Activated CD8-positive, alpha-beta memory T cell treated with anti-CD3 and anti-CD28 coated beads for 4 hours (primary cell): Measurements from ENCODE around the gene HMGB2.

ENCODE experiments used
- DNase-seq, 2 donors: peaks; one replicate each; pipeline ENCODE4 v3.0.0-alpha.2; 2020; ENCODE audit warnings: low read depth in 2 of 2

HMGB2 gene

DNA sequence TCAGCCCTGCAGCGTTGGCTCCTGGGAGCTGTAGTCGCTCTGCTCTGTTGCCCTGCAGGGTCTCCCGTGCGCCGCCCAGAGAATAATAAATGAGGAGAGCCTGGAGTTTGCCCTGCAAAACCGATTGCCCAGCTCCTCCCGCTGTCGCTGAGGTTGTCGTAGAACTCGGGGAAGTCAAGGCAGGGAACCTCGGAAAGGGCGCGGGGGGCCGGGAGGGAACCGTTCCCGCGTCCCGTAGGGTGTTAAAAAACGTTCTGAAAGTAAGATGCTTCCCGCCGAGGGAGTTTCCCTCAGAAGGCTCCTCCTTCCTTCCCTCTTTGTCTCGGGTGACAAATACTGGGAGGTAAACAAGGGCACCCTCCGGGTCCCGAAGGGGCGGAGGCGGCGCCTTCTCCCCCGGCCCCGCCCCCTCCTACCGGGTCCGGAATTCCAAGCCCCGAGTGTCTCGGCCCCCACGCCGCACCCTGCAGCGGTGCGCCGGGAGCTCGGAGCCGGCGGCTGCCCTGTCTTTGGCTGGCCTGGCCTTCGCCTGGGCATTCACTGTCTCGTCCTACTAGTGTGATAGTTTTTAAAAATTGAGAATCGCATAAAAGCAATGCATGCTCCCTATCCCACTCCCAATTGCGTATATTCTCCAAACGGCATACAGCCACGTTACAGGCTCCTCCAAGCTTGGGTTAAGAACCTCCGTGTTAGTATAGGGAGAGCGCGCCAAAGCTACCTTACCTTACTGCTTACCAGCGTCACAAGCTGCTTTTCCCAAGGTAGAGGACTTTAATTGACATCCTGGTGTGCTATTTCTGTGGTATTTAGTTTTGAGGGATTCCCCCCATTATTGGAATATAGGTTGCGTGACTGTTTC lies 964 bp upstream of the HMGB2 start:
- no peak for DNase-seq

DNA sequence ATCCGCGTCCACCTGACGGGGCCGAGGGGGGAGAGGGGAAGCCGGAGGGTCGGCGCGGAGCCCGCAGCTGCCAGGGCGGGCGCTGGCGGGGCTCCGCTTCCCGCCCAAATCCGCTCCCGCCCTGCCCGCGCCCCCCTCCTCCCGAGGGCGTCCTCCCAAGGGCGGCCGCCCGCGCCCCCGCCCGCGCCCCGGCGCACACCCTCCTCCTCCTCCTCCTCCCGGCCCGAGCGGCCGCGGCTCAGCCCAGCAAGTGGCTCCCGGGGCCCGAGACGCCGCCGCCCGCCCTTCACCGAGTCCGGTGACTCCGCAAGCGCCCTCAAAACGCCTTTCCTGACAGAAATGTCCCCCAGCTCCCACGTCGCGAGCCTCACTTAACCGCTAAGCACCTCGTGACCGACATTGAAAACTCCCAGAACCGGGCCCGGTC lies 487 bp downstream of the HMGB2 start:
- peak in 1 of 2 donors; percentile 7 for DNase-seq

DNA sequence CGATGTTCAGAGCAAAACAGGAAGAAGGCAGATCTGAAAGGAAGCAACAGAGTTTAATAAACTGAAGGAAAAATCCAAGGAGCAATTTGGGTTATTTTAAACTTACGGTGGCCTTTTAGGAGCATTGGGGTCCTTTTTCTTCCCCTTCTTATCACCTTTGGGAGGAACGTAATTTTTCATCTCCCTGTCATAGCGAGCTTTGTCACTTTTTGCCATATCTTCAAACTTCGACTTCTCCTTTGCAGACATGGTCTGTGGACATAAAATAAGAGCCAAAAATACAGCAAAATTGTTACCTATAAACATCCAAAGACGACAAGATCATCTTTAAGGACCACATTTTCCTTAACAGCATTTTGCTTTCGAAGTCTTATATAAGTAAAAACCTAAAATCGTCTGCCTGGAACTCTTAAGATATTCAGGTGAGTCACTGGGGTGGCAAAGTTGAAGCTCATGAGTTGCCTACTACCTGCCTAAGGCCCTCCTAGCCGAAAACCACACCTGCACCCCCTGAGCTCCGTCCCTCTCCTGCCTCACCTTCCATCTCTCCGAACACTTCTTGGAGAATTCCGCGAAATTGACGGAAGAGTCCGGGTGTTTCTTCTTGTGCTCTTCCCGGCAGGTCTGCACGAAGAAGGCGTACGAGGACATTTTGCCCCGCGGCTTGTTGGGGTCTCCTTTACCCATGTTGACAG lies 1.0 kb downstream of the HMGB2 start:
- no peak for DNase-seq

DNA sequence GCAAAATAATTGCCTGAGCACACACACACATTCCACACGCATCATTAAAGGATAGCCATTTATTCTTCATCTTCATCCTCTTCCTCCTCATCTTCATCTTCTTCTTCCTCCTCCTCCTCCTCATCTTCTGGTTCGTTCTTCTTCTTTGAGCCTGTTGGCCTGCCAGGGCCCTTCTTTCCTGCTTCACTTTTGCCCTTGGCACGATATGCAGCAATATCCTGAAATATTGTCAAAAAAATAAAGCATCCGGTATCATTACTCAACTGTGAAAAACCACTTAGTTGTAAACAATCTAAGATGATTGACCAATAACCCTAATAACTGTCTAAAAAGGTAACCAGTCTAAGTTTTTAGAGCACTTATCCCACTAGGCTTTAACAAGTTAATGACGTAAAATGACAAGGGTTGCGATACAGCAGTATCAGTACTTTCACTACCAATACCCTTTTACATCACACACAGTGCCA lies 2.1 kb downstream of the HMGB2 start:
- no peak for DNase-seq

DNA sequence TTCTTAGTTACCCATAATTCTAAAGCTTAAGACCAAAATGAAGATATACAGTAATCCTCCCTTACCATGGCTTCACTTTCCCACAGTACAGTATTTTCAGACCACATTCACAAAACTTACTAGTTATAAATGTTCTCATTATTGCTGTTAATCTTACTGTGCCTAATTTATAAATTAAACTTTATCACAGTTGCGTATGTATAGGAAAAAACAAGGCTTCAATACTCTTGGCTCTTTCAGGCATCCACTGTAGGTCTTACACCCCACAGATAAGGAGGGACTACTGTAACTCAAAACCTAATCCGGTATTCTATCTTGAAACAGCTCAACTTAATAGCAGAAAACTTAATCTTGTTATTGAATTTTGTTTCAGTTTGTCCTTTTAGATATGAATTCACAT lies 3.6 kb downstream of the HMGB2 start:
- no peak for DNase-seq

DNA sequence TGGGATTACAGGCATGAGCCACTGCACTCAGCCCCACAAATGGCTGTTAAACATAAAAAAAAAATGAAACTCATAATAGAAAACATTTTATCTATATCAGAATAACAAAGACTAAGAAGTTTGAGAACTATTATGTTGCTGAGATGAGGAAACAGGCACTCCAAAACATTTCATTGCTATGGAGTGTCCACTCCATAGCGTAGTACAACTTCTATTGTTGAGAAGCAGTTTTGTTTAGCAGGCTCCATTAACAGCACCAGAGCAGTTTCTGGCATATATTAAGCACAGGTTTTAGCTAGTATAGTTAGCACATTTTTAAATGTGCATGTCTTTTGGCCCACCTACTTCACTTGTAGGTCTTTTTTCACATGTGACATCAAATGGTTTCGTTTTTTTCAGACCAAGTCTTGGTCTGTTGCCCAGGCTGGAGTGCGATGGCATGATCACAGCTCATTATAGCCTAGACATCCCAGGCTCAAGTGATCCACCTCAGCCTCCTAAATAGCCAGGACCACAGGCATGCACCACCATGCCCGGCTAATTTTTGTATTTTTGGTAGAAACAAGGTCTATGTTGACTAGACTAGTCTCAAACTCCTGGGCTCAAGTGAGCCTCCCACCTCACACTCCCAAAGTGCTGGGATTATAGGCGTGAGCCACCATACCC lies 5.8 kb downstream of the HMGB2 start:
- no peak for DNase-seq

DNA sequence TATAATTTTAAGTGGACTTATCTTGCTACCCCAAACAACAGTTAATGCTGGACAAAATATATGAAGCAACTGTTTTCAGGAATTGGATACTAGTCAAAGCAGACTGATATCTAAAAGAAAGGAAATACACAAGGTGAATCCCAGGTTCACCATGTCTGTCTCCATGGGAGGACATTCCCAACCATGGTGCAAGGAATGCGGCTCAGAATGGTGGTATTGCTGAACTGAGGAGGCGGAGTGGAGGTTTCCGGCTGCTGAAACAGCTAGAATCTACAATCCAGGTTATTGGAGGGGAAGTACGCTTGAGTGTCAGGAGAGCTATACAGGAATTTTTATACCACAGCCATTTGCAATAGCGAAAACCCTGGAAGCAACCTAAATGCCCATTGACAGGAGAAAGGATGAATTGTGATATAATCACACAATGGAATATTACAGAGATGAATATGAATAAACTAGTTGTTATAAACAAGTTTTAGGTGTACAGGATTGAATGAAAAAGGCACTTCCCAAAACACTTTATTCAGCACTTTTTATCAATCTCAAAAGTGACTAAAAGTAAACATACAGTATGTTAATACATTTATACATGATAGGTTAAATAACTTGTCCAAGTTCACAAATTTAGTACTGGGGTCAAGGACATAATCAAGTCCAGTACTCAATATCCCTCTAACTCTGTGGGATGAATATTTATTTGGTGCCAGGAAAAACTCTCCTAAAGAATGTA lies 9.0 kb downstream of the HMGB2 start:
- no peak for DNase-seq

DNA sequence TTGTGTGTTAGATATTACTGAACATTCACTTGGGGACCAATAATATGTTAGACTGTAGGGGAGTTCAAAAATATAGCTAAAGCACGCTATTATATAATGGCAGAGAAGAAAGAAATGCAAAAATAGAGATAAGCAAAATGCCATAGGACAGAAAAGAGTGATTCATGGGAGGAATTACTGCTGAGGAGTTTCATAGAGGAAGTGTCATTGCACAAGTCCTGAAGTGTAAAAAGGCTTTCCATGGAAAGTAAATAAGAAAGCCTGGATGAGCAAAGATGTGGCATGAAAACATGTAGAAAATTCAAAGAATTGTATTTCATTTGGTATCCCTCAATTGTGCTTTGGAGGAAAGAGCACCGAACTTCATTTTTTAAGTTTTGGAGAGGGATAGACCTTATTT lies 14.5 kb downstream of the HMGB2 start:
- no peak for DNase-seq

DNA sequence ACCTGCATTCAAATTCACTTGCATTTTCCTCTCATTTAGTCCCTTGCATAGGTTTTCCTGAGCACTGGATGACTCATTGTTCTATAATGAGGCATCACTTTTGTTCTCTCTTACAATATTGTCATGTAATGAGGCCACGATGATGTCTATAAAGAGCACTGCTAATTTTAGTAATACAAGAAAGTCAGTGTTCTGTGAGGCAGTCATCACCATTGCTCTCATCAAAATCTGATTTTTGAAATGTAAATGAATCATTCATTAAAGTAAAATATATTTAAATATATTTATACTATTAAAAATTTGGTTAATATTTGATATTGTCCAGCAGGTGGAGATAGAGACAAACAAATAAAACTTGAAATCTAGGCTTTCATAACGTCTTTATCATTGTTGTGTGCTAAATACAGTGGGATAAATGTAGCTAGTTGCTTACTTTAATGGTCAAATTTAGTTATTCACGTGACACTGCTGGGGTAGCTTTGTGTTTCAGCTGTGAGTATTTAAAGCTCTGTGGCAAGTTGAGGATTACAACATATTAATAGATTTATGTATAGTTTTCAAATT lies 15.4 kb downstream of the HMGB2 start:
- no peak for DNase-seq

DNA sequence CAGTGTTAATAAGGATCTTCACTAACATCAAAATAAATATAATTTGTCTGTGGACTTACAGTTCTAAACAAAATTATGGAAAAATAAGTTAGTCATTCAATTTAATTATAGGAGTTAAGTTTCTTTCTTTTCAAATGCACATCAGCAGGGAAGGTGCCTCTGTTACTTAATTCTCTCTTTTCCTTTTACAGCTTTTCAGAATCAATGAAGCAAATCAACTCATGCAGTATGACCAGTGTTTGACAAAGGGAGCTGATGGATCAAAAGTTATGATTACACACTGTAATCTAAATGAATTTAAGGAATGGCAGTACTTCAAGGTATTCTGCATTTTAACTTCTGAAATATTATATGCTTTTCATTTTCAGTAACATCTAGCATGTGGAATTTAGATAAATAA lies 15.9 kb downstream of the HMGB2 start:
- no peak for DNase-seq

DNA sequence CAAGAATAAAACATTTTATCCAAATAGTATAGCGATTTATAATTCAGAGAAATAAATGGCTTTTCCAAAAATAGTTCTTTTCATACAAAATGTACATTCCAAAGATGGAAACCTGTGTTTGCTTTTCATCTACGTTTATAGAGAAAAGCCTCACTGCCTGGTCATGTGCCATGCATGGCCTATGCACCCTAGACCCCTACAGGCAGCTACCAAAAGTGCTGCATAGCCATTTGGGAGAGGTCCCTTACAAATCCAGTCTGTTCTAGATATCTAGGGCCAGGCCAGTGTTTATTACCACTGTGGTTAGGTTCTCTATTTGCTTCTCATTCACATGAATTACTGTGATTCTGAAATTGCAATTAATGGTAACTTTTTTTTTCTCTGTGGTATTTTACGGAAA lies 17.2 kb downstream of the HMGB2 start:
- DNase-seq, result no peak

DNA sequence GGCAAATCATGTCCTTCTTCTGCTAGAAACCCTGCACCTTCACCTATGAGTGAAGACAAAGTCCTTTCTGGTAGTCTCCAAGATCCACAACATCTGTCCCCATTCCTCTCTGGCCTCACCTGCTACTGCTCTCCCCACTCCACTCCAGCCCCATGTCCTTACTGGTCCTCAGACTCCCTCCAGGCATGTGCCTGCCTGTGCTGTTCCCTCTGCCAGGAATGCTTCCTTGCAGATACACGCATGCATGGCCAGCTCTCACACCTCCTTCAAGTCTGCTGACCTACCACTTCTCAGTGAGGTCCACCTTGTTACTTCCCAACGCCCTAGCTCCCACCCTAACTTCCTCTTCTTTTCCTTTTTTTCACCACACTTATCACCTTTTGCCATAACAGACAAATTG lies 18.1 kb downstream of the HMGB2 start:
- no peak for DNase-seq

DNA sequence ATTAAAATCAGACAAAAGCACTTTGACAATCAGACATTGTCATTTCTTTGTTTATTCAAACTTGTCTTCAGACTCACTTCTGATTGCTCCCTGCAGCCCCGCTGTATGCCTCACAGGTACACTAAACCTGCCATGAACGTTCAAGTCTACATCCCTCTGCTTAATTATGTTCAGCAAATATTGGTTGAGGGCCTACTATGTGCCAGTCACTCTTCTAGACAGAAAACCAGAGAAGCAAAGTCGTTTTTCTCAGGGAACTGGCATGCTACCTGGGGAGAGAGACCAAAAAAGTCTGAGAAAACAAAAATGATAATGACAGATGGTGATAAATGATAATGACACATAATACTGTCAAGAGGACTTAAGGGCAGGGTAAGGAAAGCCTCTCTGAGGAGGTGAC lies 19.4 kb downstream of the HMGB2 start:
- no peak for DNase-seq

DNA sequence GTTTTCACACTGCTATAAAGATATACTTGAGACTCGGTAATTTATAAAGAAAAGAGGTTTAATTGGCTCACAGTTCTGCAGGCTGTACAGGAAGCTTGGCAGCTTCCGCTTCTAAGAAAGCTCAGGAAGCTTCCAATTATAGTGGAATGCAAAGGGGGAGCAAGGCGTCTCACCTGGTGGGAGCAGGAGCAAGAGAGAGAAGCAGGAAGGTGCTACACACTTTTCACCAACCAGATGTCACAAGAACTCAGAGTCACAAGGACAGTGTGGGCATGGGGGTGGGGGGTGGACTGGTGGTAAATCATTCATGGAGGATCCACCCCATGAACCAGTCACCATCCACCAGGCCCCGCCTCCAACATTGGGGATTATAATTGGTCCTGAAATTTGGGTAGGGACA lies 22.8 kb downstream of the HMGB2 start:
- DNase-seq, result no peak

DNA sequence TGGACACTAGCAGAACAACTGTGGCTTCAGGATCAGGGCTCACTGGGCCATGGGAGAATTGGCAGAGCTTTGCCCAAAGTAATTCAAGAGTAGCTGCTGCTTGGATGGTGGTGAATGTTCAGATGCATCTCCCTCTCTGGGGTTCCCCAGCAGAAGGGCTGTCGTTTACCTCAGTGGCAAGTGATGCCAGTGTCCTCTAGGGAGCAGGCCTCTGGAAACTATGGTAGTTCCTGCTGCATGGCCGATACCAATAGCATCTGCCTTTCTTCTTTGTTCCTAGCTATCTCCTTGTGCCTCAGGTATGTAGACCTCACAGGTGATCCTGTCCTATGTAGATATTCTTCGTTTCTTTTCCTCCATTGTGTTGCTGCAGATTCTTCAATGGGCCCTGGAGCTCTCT lies 26.4 kb downstream of the HMGB2 start:
- no peak for DNase-seq

DNA sequence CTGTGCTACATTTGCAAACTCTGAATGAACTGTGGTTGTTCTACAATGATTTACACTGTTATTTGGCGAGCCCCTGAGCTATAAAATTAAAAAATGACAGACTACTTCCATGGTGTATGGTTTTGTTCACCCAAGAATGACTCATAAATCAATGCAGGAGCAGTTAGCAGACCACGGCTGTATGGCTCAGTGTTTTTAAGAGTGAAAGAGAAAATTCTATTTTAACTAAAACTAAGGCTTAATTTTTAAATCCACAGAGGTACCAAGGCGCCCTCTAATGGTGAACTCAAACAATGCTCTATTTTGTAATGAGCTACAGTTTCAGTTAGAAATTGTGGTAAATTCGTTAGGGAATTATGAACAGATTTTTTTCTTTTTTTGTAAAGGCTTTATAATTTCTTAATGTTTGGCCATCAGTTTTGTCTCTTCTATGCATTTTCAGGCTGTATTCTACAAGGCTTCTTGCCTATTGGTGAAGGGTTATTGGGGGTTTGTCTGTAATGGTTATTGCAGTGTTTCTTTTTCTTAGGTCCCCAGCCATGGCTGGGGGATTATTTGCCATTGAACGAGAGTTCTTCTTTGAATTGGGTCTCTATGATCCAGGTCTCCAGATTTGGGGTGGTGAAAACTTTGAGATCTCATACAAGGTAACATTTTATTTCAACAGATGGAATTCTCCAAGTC lies 32.5 kb downstream of the HMGB2 start:
- no peak for DNase-seq

DNA sequence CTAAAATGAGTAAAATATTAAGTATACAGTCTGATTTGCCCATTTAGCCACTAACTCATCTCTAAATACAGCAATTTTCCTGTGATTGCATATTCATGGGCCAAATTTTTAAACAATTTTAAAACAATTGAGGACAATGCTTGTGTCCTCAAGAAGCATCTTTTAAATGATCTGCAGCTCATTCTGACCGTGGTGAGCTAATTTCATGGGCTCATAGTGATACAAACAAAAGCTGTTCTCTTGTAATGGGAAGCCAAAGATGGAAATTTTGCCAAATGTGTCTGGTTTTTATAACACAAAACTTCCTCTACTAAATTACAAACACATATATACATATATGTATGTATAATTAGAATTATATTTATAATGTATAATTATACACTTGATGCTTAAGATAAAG lies 39.7 kb downstream of the HMGB2 start:
- DNase-seq, result no peak

DNA sequence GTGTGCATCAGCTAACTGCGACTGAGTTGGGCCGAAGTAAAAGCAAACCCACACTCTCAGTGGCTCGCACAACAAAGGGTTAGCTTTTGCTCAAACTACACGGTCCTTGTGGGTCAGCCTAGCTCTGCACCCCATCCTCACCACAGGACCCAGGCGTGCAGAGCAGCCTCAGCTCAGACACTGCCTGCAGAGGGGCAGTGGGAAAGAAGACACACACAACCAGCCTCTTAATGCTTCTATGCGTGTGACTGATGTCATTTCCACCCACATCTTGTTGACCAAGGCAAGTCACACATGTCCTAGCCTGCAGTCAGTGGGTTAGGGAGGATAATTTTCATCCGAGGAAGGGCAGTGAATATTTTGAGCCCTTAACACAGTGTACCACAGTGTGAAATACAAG lies 40.5 kb downstream of the HMGB2 start:
- DNase-seq, result no peak

DNA sequence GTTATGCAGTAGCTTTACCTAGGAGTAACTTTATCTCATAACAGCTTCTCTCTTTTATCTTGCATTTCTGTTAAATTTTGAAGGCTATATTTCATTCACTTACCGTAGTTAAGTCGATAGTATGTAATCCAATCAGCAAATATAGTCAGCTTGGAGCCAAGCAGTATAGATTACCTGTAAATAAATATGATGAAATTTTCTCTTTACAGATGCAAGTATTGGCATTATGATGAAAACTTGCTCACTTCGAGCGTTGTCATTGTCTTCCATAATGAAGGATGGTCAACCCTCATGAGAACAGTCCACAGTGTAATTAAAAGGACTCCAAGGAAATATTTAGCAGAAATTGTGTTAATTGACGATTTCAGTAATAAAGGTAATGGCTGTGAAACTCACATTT lies 42.3 kb downstream of the HMGB2 start:
- no peak for DNase-seq

DNA sequence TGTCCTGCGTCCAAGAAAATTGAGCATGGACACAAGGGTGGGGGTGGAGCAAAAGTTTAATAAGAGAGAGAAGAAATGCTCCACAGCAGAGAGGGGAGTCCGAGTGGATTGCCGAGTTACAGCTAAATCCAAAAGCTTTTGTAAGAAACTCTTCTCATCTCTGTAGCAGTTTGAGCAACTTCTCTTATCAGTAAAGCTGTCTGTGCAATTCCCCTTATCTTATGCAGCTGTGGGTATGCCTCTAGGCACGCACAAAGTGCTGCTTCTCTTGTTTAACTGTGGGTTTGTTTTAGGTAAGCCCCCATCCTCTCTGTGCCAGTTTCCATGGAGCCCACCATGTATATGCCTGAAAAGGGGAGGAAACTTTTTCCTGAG lies 44.8 kb downstream of the HMGB2 start:
- DNase-seq, result no peak

DNA sequence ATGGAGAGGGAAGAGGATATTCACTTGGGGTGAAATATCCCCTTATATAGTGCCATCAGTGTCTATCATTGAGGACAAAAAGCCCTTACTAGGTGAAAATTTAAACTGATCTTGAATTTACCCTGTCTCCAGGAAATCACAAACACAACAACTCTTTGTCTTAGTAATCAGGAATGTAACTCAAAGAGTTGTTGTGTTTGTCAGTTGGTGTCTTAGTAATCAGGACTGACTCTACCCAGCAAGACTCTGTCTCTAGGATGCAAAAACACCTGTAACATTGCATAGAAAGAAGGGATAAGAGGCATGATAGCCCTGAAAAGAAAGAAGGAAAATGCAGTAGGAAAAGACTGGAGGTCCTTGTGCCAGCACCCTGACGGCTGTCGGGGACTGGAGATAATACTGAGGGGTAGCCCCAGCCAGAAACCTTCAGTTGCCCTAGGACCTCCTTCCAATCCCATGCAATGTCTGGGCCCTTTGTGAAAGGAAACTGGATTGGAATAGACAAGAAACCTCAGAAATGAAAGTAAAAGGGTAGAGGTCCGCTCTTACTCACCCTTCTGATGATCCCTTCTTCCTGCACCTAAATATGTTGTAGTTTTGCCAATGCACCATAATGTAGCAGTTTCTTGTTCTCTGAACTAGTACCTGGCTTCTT lies 45.3 kb downstream of the HMGB2 start:
- DNase-seq, result no peak
